Upper lobe of right lung (tissue), 1 donor: ENCODE data around the gene DPP6. TPM values are rescaled to one million over a fixed set of nuclear protein-coding genes. Genes with fewer than 3 reads are reported as not detected.

Experiments
- ATAC-seq: fragments of 200-7000 bp; cut with Tn5 transposase; one replicate; pipeline ENCODE4 v1.9.1; 2020; ENCODE audit warnings: mild to moderate bottlenecking, moderate library complexity
- DNase-seq: peaks from one replicate; pipeline ENCODE4 v3.0.0-alpha.2; 2020
- H3K27ac ChIP-seq: fragments of 200-600 bp; one replicate; pipeline ENCODE4 v1.8.0; 2022
- H3K27me3 ChIP-seq: fragments of 200-600 bp; one replicate; pipeline ENCODE4 v1.8.0; 2022; ENCODE audit warnings: mild to moderate bottlenecking
- H3K36me3 ChIP-seq: fragments of 200-600 bp; one replicate; pipeline ENCODE4 v1.8.0; 2022
- H3K4me1 ChIP-seq: fragments of 200-600 bp; one replicate; pipeline ENCODE4 v1.8.0; 2022
- H3K4me3 ChIP-seq: fragments of 200-600 bp; one replicate; pipeline ENCODE4 v1.8.0; 2022; ENCODE audit warnings: mild to moderate bottlenecking
- H3K9me3 ChIP-seq: fragments of 200-600 bp; one replicate; pipeline ENCODE4 v1.8.0; 2022
- CTCF ChIP-seq: fragments of 200-600 bp; IDR thresholded peaks from one replicate; pipeline ENCODE4 v1.8.0; 2022; ENCODE audit warnings: antibody characterized with exemption
- intact Hi-C: fragments of 100-400 bp; cut with DNase I; formaldehyde crosslinking; loops from one replicate; pipeline ENCODE4 v1.11.0; 2022
- total RNA-seq: library from RNA; stranded (reverse); fragmentation: NEBNext Ultra II Directional; extraction: Animal tissue kit (Norgen Biotek cat#: 25700); gene quantifications from one replicate; pipeline ENCODE4 v1.2.1, GENCODE V29; 2021
- donor health status: DM: no; HTN: yes; CAD: no; lungs with severe emphysema.

DPP6 gene
- total RNA-seq, 1 donor from 2014 or later, result 1.6 TPM

- H3K4me3 ChIP-seq, result no peak overlapping the region
- H3K9me3 ChIP-seq, result no peaks in the 10 kb centered on the region
- intact Hi-C loops, result no loop called here
- no peaks in the 10 kb centered on the region for H3K4me1 ChIP-seq
- no peak overlapping the region for H3K27ac ChIP-seq
- H3K36me3 ChIP-seq, result no peaks in the 10 kb centered on the region
- DNase-seq (no peak), ATAC-seq (no peak)
- H3K27me3 ChIP-seq, result no peaks in the 10 kb centered on the region
- no peak for TF ChIP-seq CTCF
Measured at GRCh38 chr7:154684666-154685563, 632.7 kb downstream of the DPP6 start.

GRCh38 chr7:154685564-154685901, 633.3 kb downstream of the DPP6 start:
- H3K9me3 ChIP-seq, result no peaks in the 10 kb centered on the region
- intact Hi-C loops, result no loop called here
- no peak for TF ChIP-seq CTCF
- no peaks in the 10 kb centered on the region for H3K4me1 ChIP-seq
- H3K27ac ChIP-seq, result no peak overlapping the region
- no peaks in the 10 kb centered on the region for H3K27me3 ChIP-seq
- no peak for DNase-seq
- H3K4me3 ChIP-seq, result no peak overlapping the region
- no peaks in the 10 kb centered on the region for H3K36me3 ChIP-seq
- ATAC-seq, result no peak

- ATAC-seq, result no peak
- no peak overlapping the region for H3K4me3 ChIP-seq
- no peak for DNase-seq
- no peak for TF ChIP-seq CTCF
- no peaks in the 10 kb centered on the region for H3K9me3 ChIP-seq
- H3K36me3 ChIP-seq, result no peaks in the 10 kb centered on the region
- H3K27me3 ChIP-seq, result no peaks in the 10 kb centered on the region
- intact Hi-C loops, result no loop called here
- no peak overlapping the region for H3K27ac ChIP-seq
- no peaks in the 10 kb centered on the region for H3K4me1 ChIP-seq
Measured at GRCh38 chr7:154686305-154686704, 634.1 kb downstream of the DPP6 start.

GRCh38 chr7:154688952-154689351, 636.8 kb downstream of the DPP6 start:
- no peak for TF ChIP-seq CTCF
- no peaks in the 10 kb centered on the region for H3K36me3 ChIP-seq

GRCh38 chr7:154690411-154690810, 638.2 kb downstream of the DPP6 start:
- Histone ChIP-seq H3K4me1 (no peaks in the 10 kb centered on the region), H3K36me3 (no peaks in the 10 kb centered on the region), H3K27me3 (no peaks in the 10 kb centered on the region), H3K4me3 (no peak overlapping the region), H3K9me3 (no peaks in the 10 kb centered on the region), H3K27ac (no peak overlapping the region)
- no peak for TF ChIP-seq CTCF
- intact Hi-C loops, result no loop called here
- DNase-seq (no peak), ATAC-seq (no peak)

More at GRCh38 chr7:154688952-154689351, 636.8 kb downstream of the DPP6 start:
- intact Hi-C loops, result no loop called here
- no peak overlapping the region for H3K4me3 ChIP-seq
- no peaks in the 10 kb centered on the region for H3K27me3 ChIP-seq
- no peak for DNase-seq
- H3K4me1 ChIP-seq, result no peaks in the 10 kb centered on the region
- no peaks in the 10 kb centered on the region for H3K9me3 ChIP-seq
- no peak for ATAC-seq
- no peak overlapping the region for H3K27ac ChIP-seq
